Activated effector memory CD4-positive, alpha-beta T cell treated with Interleukin-2 at 50 U/mL for 16 hours (primary cell): ENCODE results near the gene PAX9.

Experiments
- DNase-seq: peaks from one replicate; pipeline ENCODE4 v3.0.0-alpha.2; 2020

Gene PAX9

GRCh38 chr14:36656687-36657398 is 4.8 kb upstream of the PAX9 start:
- DNase-seq = no peak

GRCh38 chr14:36657399-36658122 is 4.1 kb upstream of the PAX9 start:
- no peak for DNase-seq

- DNase-seq = no peak
Measured at GRCh38 chr14:36658123-36659009, 3.3 kb upstream of the PAX9 start.

GRCh38 chr14:36659010-36659821 is 2.4 kb upstream of the PAX9 start:
- no peak for DNase-seq

GRCh38 chr14:36659822-36660735 is 1.6 kb upstream of the PAX9 start:
- DNase-seq = no peak

- no peak for DNase-seq
Measured at GRCh38 chr14:36660736-36661505, 739 bp upstream of the PAX9 start.

- no peak for DNase-seq
Measured at GRCh38 chr14:36662258-36662542, 540 bp downstream of the PAX9 start.

- no peak for DNase-seq
Measured at GRCh38 chr14:36662543-36663403, 1.1 kb downstream of the PAX9 start.

- no peak for DNase-seq
Measured at GRCh38 chr14:36663404-36664321, 2.0 kb downstream of the PAX9 start.

- DNase-seq = no peak
Measured at GRCh38 chr14:36664322-36665193, 2.9 kb downstream of the PAX9 start.

GRCh38 chr14:36665887-36666415 is 4.3 kb downstream of the PAX9 start:
- DNase-seq = no peak

- no peak for DNase-seq
Measured at GRCh38 chr14:36666416-36667206, 5.0 kb downstream of the PAX9 start.

GRCh38 chr14:36667679-36668078 is 6.0 kb downstream of the PAX9 start:
- DNase-seq = no peak

GRCh38 chr14:36671149-36671548 is 9.5 kb downstream of the PAX9 start:
- DNase-seq = no peak

- DNase-seq = no peak
Measured at GRCh38 chr14:36672095-36672494, 10.4 kb downstream of the PAX9 start.

- DNase-seq = no peak
Measured at GRCh38 chr14:36674659-36675058, 13.0 kb downstream of the PAX9 start.

GRCh38 chr14:36675581-36675980 is 13.9 kb downstream of the PAX9 start:
- DNase-seq = no peak
